AG04450 (cell line): ENCODE data around the gene PLXNA4. TPM values are rescaled to one million over a fixed set of nuclear protein-coding genes. Genes with fewer than 3 reads are reported as not detected.

Source experiments
- CTCF ChIA-PET: fragments of 300-600, 350-600 bp; formaldehyde crosslinking; extraction: SDS; loops from one replicate; lab custom pipeline; 2022; ENCODE audit warnings: antibody characterized with exemption, inconsistent platforms; lab: Charles Lee
- POLR2A ChIA-PET: fragments of 350-600 bp; formaldehyde crosslinking; extraction: SDS; loops from one replicate; lab custom pipeline; 2021; ENCODE audit warnings: antibody characterized with exemption, inconsistent platforms; lab: Yijun Ruan, JAX
- DNase-seq: peaks from one replicate; pipeline ENCODE4 v3.0.0-alpha.2; 2011; ENCODE audit warnings: low read depth, low spot score
- H3K27ac ChIP-seq: one replicate; pipeline ENCODE4 v1.5.1; 2012; ENCODE audit warnings: low read depth, low read length, control low read depth
- H3K27me3 ChIP-seq: one replicate; pipeline ENCODE4 v1.6.0; 2012; ENCODE audit warnings: low read length; ENCODE audit not compliant: control insufficient read depth, insufficient read depth
- H3K4me3 ChIP-seq: 2 replicates; pipeline ENCODE4 v1.5.1; 2011; ENCODE audit warnings: mild to moderate bottlenecking, low read depth, low read length, control low read depth
- H3K9me3 ChIP-seq: 2 replicates; pipeline ENCODE4 v1.5.1; 2012; ENCODE audit warnings: low read length; ENCODE audit not compliant: control insufficient read depth, insufficient read depth
- polyA plus RNA-seq: library from polyadenylated mRNA; depleted of rRNA; stranded (reverse); fragments of >200 nt; gene quantifications from 2 replicates; pipeline ENCODE4 v1.2.3, GENCODE V29; 2011
- TF ChIP-seq, protein P1 (sequence below): IDR thresholded peaks from 2 replicates; pipeline ENCODE4 v1.5.1; 2011; ENCODE audit warnings: low read depth, low read length, control low read depth, inconsistent platforms

PLXNA4 gene
- polyA plus RNA-seq, 1 experiment, result 0.05 TPM

DNA sequence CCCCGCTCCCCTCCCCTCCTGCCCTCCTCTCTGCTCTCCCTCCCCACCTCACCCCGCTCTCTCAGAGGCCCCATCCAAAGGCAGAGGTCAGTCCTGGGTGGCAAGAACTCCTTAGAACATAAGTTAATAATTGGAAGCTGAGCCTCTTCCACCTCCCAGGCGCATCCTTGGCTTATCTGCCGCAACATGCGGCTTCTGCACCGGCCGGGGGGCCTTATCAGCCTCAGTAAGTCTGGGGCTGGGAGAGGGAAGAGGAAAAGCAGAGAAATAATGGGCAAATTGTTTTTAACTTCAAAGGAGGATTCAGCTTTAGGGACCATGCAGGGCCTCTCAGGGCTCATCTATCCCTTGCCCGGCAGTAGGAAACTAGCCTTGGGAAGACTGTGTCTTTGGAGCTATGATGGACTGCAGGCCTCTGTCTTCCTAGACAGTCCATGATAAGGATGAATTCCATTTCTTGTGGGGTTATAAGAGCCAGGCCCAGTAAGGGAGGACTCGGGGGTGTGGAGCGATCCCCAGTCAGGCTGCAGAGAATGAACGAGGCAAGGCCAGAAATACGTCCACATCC lies 411.6 kb downstream of the PLXNA4 start:
- POLR2A ChIA-PET, result interaction anchor here (0.6 kb wide), 1 partner anchor 487 kb away, joined by 3 read pairs; no protein-coding TSS in a partner anchor
- CTCF ChIA-PET, result interaction anchor here (0.7 kb wide), 1 partner anchor 219 kb away, joined by 3 read pairs; no protein-coding TSS in a partner anchor
- Histone ChIP-seq H3K4me3 (no peak overlapping the region), H3K27me3 (no peaks in the 10 kb centered on the region), H3K27ac (no peak overlapping the region), H3K9me3 (no peaks in the 10 kb centered on the region)
- TF ChIP-seq, protein P1, sequence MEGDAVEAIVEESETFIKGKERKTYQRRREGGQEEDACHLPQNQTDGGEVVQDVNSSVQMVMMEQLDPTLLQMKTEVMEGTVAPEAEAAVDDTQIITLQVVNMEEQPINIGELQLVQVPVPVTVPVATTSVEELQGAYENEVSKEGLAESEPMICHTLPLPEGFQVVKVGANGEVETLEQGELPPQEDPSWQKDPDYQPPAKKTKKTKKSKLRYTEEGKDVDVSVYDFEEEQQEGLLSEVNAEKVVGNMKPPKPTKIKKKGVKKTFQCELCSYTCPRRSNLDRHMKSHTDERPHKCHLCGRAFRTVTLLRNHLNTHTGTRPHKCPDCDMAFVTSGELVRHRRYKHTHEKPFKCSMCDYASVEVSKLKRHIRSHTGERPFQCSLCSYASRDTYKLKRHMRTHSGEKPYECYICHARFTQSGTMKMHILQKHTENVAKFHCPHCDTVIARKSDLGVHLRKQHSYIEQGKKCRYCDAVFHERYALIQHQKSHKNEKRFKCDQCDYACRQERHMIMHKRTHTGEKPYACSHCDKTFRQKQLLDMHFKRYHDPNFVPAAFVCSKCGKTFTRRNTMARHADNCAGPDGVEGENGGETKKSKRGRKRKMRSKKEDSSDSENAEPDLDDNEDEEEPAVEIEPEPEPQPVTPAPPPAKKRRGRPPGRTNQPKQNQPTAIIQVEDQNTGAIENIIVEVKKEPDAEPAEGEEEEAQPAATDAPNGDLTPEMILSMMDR, result no peak
- DNase-seq, result no peak

DNA sequence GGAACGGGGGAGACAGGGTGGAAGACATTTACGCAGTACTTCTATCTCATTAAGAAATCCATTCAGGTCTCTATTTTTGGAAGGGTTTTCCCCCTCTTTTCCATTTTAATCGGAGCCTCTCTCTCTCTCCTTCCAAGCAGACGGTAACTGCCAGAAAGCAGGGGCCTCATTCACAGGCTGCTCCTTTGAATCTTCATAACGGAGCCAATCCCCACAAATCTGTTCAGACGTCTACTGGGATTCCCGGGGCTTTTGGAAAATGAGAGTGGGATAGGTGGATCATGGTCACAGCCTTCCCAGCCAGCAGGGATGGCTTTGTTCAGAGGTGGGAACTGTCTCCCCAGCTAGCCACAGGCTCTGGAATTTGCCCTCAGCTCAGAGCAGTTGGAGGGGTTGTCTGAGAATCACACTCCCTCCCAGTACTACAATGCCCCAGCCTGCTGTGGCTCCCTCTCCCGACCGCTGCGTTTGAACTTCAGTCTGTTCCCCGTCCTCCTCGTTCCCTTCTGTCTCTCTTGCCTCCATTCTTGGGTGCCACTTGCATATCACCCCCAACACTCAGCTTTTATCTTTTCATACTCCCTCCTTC lies 413.6 kb downstream of the PLXNA4 start:
- TF ChIP-seq, protein P1, result no peak
- Histone ChIP-seq H3K9me3 (no peaks in the 10 kb centered on the region), H3K4me3 (no peak overlapping the region), H3K27ac (no peak overlapping the region), H3K27me3 (peaks cover 3% of the 10 kb centered on the region)
- no peak for DNase-seq
- CTCF ChIA-PET, result no interaction called here
- POLR2A ChIA-PET, result no interaction called here

DNA sequence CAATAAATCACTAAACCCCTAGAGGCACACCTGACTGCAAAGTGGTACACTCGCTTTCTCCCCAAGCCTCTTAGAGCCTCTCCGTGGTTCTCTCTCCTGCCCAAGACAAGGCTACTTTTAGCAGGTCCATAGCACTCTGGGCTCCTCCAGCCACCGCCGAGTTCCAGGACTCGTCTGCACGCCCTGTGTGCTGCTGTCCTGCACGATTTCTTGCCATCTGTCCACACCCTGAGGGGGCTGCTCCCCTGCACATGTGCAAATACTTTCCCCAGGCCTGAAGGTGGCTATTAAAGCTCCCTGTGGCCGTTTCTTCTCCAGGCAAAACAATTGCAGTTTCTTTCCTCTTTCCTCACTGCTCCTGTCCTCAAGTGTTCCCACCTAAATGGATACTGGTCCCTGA lies 414.3 kb downstream of the PLXNA4 start:
- Histone ChIP-seq H3K4me3 (no peak overlapping the region), H3K27me3 (peaks cover 3% of the 10 kb centered on the region), H3K27ac (no peak overlapping the region), H3K9me3 (no peaks in the 10 kb centered on the region)
- TF ChIP-seq, protein P1, result no peak
- ChIA-PET CTCF (no interaction called here), POLR2A (no interaction called here)
- no peak for DNase-seq

DNA sequence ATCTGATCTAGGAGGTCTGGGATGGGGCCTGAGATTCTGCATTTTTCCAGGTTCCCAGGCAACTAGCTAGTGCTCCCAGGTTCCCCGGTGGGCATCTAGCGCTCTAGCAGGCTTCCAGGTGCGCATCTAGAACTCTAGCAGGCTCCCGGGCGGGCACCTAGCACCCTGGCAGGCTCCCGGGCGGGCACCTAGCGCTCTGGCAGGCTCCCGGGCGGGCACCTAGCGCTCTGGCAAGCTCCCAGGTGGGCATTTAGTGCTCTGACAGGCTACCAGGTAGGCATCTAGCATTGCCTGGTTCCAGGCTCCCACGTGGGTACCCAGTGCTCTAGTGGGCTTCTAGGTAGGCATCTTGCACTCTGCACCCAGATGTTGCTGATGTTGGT lies 414.7 kb downstream of the PLXNA4 start:
- CTCF ChIA-PET, result no interaction called here
- Histone ChIP-seq H3K27me3 (peaks cover 3% of the 10 kb centered on the region), H3K9me3 (no peaks in the 10 kb centered on the region), H3K27ac (no peak overlapping the region), H3K4me3 (no peak overlapping the region)
- TF ChIP-seq, protein P1, result no peak
- POLR2A ChIA-PET, result no interaction called here
- no peak for DNase-seq
